Right lung (tissue), 5 donors: ENCODE results near the gene SPAG7. TPM values are rescaled to one million over a fixed set of nuclear protein-coding genes. Genes with fewer than 3 reads are reported as not detected.

ENCODE experiments used
- DNase-seq, 2 donors: peaks; one replicate each; pipeline ENCODE4 v3.0.0-alpha.2; 2013
- polyA plus RNA-seq, 5 donors: library from polyadenylated mRNA; unstranded; fragments of 120-200 nt; gene quantifications; one replicate each; pipeline versions ENCODE4 v1.2.1 to v1.2.3, GENCODE V29; 2013; ENCODE audit warnings: inconsistent platforms in 1 of 5, low replicate concordance in 1 of 5; ENCODE audit not compliant: insufficient read length in 5 of 5, insufficient read depth in 1 of 5

The SPAG7 gene
- polyA plus RNA-seq, 5 donors = 73.1 to 88.6 (median 76.3) TPM

DNA sequence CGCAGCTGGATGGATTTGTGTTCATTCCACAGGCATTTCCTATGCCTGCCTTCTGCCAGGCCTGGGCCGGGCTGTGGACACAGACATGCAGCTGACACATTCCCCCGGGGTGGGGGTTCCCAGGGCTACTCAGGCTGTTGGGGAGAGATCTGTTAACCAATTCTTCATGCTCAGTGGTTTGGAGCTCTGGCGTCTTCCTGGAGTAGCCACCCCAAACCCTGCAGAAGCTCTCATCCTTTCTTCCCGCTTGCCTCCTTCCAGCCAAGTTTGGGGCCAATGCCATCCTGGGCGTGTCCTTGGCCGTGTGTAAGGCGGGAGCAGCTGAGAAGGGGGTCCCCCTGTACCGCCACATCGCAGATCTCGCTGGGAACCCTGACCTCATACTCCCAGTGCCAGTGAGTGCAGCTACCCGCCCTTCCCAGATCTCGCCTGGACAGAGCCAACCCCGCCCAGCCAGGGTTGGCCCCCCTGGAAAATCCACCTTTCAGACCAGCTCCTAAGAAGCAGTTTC is 14.1 kb downstream of the SPAG7 start:
- DNase-seq = no peak

DNA sequence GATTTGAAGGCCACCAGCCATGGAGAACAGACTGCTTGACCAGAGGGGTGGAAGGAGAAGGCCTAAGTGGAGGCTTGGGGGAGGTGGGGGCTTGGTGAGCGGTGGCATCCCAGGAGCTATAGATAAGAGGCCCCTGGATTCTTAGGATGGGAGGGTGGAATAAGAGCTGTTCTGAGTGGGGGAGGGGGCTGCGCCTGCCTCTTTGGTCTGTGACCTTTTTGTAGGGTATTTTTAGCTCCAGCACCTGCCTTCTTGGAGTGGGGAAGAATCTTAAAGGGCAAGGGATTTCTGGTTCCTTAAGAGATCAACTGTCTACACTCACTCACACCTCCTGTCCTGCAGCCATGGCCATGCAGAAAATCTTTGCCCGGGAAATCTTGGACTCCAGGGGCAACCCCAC is 16.1 kb downstream of the SPAG7 start:
- no peak for DNase-seq

DNA sequence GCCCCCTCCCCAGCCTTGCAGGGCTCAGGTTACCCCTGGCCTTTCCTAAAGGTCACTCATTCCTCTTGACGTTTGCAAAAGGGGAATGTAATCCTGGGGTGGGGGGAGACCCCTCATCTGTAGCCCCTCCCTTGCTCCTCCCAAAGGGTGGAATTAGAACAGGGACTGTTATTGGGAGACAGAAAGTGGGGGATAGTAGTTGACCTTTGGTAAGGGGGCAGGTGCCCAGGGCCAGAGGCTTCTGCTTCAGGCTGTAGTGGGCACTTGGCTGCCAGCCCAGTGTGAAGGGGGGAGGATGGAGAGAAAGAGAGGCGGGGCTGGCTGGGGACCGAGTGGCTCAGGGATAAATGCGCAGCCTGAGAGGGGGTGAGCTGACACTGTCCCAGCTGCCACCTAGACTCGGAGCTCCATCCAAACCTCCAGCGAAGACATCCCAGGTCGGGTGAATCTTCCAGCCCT is 16.8 kb downstream of the SPAG7 start, which contains the start of gene ENO3:
ENO3 (plus strand) TSS at position 374 of the 459 bp plus-strand sequence. CDS start 711 bp downstream, outside the sequence.
- DNase-seq = no peak

DNA sequence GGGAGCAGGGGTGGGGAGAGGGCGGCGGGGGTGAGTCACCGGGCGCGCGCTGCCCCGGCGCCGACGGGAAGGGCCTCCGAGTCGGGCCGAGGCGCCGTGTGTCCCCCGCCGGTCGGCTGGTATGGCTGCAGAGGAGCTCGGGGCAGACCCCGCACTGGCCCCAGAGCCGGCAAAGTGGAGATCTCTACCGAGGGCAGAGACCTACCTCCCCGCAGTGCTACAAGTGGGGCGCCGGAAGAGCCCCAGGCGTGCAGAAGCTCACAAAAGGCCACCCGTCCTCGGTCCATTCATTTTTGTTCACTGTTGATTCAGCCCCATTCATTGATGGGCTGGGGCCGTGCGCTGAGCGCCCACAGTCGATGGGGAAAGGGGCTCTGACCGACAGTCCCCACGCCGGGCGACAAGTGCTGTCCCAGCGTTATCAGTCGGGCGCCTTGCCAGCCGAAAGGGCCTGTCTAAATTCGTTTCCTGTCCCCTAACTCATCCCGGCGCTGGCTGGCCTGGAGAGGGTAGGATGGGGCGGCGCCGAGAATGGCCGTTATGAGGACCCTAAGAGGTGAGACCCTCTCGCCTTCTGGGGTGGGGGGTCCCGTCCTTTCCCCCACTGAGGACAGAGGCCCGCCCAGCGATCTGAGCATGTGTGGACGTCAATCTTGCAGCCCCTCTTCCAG is 17.4 kb downstream of the SPAG7 start:
- peak; percentile 33 to 45 for DNase-seq

DNA sequence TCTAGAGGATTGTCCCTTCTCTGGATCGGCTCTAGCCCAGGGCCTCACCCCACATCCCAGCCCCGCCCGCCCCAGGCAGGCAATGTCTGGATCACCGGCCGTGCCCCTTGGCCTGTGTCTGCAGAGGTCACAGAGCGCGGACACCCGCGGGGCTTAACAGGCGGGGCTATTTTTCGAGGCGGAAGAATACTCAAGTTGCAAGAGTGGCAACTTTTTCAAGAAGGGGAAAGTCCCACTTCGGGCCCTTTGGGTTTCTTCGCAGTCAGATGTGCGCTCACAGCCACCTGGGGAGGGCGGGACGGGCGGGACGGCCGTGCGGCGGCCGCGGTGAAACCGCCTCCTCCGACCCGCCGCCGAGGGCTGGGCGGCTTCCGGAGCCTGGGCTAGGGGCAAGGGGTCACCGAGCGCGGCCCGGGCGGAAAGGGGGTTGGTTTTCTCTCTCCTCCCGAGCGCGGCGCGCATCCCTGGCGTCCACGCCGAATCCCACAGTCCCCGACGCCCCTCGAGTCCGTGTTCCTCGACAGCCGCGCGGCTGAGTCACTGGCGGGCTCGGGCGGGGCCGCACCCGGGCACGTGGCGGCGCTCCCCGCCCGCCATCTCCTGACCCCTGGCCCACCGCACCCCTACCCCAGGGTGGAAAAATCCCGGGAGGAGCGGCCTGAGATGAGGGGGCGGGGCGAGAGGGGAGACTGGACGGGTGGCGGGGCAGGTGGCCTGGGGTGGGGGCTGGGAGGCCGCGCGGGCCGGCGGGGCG is 18.1 kb downstream of the SPAG7 start:
- DNase-seq = peak; percentile 46 to 65

DNA sequence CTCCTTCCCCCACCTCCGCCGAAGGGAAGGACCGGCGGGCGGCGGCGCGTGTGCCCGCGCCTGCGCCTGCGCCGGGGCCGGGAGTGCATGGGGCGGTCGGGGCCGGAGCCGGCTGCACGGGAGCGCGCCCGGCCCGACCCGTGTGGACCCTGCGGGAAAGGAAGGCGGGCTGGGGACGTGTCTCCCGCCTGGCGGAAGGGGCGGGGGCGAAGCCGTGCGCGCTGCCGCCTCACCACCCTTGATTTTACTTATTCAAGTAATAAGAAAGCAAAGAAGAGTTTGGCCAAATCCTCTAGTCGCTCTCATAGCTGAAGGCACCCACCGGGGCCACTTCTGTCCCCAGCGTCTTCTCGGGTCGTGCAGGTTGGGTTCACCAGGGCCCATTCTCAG is 18.7 kb downstream of the SPAG7 start:
- DNase-seq = peak; percentile 90 to 93

DNA sequence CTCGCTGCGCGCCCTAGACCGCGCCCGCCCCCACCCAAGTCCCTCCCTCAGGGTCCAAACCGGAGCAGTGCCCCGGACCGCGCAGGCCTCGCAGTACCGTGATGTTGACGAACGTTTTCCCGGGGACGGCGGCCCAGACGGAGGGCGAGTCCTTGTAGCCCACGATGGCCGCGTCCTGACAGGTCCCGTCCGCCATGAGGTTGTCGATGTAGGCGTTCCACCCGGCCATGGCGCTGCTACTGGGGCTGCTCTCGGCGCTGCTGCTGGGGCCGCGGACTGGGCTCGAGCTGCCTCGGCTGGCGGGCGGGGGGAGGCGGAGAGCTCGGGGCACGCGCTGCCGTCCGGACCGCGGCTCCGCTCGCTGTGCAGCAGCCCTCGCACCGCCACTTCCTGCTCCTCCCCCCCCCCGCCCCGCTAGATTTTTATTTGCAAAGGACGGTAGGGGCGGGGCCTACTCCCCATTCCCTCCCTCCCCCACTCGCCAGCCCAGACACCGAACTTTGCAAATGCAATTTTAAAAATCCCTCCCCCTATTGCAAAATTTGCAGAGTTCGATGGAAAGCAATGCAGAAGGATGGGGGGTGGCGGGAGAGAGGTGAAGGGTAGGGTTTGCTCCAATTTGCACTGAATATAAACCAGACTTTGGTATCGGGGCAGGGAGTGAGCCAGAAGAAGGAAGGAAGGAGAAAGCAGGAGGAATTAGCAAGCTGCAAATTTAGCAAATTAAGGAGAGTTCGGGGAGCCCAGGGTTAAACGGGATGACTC is 19.3 kb downstream of the SPAG7 start, which contains the start of gene PFN1:
PFN1 (minus strand) TSS at position 365 of the 765 bp plus-strand sequence; CDS start at position 229, 136 bp downstream.
- DNase-seq = peak; percentile 94

DNA sequence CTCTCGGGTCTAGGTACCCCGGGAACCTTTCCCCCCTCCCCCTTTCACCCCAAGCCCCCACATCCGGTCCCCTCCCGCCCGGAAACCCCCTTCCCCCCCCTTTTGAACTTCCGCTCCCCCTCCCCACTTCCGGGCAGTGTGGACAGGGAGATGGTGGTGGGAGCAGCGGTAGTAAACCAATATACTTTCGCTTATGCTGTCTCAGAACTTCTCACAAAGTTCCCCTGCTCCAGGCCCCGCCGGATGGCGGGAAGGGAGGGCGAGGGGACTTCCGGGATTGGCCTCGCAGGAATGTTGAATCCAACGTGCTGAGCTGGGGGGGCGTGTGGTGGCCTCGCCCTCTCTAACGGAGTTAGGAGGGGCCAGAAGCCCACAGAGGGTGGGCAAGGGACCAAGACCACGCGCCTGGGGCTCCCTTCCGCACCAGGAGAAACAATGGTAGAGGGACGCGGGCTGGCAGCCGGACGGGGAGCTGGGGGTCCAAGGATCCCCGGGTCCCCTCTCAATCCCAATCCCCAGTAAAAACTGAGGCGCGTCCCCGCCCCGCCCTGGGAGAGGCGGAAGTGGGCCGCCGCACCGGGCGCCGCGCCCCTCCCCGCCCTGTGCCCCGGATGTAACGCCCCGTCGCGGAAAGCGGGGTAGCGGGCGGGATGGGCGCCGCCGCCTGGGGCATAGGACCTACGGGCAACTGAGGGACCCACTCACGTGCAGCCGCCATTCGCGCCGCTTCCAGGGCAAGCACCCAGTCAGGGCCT is 20.0 kb downstream of the SPAG7 start:
- DNase-seq = peak; percentile 60 to 62

DNA sequence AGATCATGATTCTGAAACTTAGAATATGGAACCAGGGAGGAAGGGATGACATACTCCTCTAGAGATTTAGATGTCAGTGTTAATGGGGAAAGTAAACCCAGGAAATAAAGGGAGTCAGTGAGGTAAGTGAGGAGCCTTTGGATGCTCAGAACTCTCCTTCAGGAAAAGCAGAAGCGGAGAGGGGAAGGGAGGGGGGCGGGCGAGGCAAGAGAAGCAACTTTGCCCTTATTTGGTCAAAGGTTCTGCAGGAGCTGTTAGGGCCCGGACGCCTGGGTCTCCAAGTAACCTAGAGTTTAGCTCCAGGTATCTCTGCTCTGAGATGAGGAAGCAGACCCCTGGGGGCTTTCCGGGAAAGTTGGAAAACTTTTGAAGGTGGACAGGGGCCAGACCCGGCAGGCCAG is 20.6 kb downstream of the SPAG7 start:
- DNase-seq = no peak

DNA sequence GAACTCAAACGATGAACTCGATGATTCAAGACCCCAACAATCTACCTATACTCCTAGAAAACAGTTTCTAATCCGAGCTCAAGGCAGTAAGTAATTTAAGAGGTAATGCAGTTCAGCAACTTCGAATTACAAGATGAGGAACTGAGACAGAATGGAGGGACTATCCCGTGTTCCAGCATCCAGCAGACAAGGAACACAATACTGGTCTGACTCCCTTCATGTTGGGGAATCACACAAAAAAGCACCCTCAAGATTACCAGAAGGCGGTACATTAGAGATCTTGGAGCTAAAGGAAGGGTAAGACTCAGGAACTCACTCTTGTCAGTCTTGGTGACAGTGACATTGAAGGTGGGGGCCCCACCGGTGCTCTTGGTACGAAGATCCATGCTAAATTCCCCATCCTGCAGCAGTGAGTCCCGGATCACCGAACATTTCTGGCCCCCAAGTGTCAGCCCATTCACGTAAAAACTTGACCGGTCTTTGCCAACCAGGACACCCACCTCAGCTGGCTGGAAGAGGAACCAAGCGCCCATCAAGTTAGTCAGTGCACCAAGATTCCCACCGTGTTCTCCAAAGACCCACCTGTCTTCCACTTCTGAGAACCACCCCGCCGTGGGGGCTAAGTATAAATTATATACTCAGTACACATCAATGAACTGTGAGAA is 21.2 kb downstream of the SPAG7 start:
- DNase-seq = no peak

DNA sequence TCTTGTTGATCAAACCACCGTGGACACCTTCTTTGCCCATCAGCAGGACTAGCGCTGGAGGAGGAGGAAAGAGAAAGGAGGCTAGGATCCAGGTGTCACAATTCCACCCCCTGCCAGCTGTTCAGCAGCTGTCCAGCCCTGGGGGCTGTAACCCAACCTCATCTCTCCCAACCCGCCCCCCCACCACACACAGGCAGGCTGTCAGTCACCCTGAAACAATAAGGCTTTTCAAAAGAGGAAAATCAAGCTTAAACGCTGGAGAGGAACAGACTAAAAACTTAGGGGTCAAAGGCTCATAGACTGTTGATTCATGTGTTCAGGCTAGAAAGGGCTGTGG is 21.7 kb downstream of the SPAG7 start:
- no peak for DNase-seq

DNA sequence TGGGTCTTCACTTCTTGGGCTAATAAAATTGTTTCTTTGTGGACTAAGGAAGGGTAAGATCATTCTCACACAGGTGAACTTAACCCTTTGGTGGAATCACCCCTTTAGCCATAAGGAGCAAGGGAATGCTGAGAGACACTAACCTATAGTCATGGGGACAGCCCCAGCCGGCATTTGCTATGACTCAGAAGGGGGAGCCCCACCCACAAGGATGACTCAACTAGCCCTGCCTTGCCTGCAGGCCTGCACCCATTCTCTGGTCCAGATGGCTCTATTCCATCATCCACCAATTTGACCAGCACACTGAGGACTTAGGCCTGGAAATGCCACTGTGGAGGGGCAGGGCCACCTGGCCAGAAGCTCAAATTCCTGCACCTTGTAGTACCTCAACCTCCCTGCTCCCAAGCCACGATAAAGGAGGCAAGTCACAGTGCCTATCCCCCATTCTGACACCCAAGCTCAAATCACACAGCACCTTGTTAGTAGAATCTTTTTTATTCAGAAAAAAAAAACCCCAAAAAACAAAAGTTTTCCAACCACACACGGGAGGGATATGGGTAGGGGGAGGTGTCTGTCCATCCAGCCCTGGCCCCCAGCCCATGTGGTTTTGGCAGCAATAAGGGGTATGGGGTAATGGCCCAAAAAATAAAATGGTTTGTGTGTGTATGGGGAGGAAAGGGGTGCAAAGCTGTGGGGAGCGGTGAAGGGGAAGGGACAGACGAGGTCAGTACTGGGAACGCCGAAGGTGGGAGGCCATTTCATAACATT is 22.3 kb downstream of the SPAG7 start:
- DNase-seq = no peak

DNA sequence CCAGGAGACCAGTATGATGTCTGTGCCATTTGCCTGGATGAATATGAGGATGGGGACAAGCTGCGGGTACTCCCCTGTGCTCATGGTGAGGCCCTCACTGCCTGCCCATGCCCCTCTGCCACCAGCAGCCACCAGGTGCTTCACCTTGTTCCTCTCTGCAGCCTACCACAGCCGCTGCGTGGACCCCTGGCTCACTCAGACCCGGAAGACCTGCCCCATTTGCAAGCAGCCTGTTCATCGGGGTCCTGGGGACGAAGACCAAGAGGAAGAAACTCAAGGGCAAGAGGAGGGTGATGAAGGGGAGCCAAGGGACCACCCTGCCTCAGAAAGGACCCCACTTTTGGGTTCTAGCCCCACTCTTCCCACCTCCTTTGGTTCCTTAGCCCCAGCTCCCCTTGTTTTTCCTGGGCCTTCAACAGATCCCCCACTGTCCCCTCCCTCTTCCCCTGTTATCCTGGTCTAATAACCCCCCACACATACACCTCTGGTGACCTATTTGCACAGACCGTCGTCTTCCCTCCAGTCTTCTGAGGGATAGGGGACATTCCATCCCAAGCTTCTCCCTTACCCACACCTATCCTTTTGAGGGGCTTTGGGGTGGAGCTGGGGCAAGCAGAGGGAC is 23.0 kb downstream of the SPAG7 start:
- no peak for DNase-seq

DNA sequence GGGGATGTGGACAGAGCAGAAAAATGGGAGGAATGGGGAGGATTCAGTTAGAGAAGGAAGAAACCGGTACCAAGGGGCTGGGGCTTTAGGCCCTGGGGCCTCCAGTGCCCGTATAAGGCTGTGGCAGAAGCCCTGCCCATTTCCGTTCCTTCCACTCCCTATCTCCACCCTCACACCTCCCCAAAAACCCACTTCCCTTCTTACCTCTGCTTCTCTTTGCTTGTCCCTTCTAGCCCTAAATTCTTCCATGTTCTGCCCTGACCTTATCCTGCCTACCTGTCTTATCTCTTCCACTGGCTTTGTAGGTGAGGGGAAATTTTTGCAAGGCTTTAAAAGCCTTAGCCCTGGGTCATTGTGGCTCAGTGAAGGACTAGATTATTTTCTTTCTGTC is 23.5 kb downstream of the SPAG7 start:
- no peak for DNase-seq

DNA sequence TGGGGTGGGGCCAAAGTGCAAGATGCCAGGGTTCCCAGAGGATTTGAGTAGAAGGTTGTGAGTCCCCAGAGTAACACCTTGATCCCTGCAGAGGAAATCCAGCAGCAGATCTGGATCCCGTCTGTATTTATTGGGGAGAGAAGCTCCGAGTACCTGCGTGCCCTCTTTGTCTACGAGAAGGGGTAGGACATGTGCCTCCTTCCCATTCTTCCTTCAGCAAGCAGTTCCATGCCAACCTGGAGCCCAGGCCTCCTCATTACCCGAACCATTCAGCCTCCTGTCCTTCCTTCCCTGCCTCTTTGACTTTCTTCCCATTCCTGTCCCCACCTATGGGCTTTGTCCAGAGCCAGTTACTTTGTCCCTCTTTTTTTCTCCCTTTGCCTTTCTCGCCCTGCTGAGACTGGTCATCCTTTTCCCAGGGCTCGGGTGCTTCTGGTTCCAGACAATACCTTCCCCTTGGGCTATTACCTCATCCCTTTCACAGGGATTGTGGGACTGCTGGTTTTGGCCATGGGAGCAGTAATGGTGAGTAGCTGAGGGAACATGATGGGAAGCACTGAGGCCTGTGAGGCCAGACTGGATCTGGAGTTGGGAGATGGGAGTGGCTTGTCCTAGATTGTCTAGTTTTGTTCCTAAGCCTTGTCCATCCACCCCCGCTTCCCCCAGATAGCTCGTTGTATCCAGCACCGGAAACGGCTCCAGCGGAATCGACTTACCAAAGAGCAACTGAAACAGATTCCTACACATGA is 24.7 kb downstream of the SPAG7 start:
- DNase-seq = no peak

DNA sequence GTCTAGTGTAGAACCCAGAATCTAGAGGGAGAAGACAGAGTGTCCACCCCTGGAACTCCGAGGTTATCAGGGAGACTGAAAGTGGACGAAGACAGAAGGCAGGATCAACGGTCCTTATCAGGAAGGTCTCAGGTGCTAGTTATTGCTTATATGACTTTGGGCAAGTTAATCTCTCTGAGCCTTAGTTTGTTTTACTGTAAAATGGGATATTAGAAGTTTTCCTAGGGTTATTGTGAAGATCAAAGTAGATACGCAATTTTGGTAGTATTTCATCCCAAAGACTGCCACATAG is 26.4 kb downstream of the SPAG7 start:
- DNase-seq = no peak

DNA sequence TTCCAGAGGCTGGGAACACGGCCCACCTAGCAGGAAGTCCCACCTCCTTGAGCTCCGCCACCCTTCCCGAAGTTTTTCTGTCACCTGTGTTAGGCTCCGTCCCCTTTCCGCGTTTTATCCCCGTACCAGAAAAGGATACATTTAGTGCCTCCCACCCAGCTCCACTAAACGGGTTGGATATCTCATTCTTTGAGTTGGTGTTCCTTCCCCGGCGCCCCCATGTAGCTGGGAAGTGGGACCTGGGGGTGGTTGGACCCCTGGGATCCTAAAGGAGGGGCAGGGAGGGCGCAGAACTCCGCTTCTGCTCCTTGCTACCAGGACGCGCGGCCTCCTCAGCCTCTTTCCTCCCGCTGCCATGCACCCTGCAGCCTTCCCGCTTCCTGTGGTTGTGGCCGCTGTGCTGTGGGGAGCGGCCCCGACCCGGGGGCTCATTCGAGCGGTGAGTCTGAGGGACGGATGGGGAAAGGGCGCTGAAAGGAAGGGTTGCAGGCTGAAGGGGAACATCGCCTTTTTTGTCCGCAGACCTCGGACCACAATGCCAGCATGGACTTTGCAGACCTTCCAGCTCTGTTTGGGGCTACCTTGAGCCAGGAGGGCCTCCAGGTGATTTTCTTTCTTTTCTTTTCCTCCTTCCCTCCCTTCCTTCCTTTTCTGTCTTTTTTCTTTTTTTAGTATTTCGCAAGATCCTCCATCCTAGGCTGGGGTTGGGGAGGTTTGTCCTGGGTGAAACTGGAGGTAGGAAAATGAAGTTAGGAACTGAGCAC is 26.9 kb downstream of the SPAG7 start:
- no peak for DNase-seq

DNA sequence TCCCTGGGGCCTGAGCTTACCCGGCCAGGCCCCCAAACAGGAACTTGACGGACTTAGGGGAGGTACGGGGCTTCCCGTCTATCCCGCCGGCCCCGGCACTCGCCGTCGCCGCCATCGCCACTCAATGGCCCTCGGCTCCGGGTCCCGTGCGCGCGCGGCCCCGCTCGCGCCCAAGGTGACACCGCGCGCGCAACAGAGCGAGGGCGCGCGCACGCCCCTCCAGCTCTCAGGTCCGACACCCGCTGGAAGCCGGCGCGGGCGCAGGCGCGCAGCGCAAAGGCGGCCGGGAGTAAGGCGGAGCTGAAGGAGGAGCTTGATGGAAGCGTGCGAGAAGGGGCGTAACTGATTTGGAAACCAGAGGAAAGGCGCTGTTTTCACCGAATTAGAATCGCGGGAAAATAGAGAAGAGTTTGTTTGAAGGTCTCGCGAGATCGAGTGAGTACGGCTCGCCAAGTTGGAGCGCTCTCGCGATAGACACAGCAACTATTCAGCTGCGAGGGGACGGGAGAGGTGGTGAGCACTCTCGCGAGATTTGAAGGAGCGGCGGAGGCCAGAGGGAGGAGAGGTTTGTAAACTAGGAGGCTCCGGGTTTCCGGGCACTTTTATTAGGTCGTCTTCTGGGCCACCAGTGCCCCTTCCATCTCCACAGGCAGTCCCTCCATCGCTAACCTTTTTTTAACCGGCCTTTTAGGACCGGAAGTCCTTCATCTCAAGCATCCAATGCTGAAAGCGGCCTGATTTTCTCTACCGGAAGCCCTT is 27.6 kb downstream of the SPAG7 start, which contains the start of the genes RNF167 and SLC25A11:
RNF167 (plus strand) TSS at position 473 of the 759 bp plus-strand sequence. CDS start 642 bp downstream, outside the sequence.
SLC25A11 (minus strand) TSS at position 251 of the 759 bp plus-strand sequence; CDS start at position 115, 136 bp downstream.
- peak; percentile 99 for DNase-seq
